GM15510 (cell line): ENCODE measurements around the gene NAALADL1.

ENCODE experiments used
- POLR2A ChIP-seq: IDR thresholded peaks from 3 replicates; pipeline ENCODE4 v1.6.1; 2011; ENCODE audit warnings: borderline replicate concordance; ENCODE audit not compliant: insufficient read length; ENCODE audit errors: extremely low read depth

NAALADL1 gene

DNA sequence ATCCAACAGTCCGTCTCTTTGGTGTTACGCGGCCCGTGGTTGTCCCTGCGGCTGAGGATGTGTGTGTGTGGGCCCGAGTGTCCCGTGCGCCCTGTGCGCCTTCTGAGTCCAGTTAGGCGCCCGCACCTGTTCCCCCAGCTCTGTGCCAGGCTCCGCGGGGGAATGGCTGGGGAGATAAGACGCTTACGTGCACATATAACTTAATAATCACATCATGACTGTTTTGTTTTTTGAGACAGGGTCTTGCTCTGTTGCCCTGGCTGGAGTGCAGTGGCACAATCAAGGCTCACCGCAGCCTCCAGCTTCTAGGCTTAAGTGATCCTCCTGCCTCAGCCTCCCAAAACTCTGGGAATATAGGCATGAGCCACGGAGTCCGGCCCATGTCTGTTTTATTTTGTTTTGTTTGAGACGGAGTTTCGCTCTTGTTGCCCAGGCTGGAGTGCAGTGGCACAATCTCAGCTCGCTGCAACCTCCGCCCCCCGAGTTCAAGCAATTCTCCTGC lies 43.6 kb downstream of the NAALADL1 start:
- TF ChIP-seq POLR2A: no peak

DNA sequence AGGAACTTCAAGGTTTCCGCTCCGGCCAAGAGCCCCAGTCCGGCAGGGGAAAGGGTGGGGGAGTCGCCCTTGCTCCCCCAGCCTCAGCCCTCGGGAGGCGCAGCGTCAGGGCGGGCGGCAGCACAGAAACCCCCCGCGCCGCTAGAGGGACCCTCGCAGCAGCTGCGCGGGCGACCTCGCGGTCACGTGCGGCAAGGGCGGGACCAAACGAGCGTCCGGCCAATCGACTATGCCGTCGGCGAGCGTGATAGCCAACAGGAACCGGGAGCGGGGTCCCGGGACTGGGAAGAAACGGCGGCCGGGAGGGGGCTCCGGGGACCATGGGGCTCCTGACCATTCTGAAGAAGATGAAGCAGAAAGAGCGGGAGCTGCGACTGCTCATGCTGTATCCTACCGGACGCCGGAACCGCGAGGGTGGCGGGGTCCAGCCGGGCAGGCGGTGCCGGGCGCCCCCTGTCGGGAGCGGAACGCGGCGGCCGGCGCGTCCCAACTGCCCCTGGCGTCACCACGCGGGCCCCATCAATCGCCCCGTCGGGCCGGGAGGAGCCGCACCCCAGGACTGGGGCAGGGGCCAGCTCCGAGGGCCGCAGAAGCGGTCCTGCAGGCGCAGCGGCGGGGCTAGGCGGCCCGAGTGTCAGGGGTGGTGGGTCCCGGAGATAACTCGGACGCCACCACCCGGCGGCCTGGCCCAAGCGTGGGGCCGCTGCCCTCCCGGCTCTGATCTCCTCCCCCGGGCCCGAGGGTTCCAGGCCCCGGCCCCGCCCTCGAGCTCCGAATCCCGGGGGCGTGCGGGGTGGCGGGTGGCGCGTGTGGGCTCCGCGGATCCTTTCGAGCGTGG lies 44.2 kb downstream of the NAALADL1 start, which contains the start of gene ARL2:
Gene ARL2 (plus strand): TSS at position 273 of the 838 bp plus-strand sequence. CDS start 48 bp downstream, at position 321.
- peak; percentile 57 for TF ChIP-seq POLR2A

DNA sequence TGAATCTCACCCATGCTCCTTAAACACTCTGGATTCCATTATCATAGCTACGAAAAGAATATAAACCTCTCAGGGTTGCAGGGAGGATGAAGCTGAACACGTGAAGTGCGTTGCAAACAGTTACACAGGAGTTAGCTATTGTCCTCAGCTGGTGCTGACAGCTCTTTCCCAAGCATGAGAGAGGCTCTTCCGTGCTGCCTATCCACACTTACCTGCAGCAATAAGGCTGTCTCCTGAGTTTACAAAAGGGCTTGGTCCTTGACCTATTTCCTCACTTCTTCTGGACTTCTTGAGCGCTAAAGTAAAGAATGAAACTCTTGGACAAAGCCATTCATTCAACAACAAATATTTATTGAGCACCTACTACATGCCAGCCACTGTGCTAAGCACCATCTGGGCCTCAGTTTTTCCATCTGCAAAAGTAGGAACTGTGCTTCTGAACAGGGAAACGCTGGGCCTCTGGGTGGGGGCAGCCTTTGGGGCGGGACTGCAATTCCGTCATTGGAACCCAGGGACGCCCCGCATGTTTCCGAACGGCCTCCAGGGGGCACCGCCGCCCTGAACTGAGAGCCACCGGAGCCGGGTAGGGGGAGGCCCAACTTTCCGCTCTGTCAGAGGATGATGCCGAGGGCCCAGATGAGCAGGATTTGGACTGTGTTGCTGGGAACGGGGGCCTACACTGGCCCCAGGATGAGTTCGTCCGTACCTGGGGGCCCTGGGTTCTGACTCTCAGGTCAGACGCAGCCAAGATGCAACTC lies 45.0 kb downstream of the NAALADL1 start:
- TF ChIP-seq POLR2A: peak; percentile 7

DNA sequence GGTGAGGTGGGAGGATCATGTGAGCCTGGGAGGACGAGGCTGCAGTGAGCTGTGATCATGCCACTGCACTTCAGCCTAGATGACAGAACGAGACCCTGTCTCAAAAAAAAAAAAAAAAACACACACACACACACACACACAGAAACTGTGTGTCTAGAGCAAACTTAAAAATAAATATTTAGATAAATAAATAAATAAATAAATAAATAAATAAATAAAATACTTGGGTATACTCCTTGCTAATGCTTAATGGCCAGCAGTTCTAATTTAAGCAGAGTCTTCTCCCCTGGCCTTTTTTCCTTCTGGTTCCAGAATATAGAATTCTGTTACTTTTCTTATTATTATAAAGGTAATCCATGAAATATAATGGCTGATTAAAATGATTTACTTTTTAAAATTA lies 49.5 kb downstream of the NAALADL1 start:
- TF ChIP-seq POLR2A: no peak

- TF ChIP-seq POLR2A: no peak
Measured at GRCh38 chr11:65008016-65008415, 50.3 kb downstream of the NAALADL1 start.

DNA sequence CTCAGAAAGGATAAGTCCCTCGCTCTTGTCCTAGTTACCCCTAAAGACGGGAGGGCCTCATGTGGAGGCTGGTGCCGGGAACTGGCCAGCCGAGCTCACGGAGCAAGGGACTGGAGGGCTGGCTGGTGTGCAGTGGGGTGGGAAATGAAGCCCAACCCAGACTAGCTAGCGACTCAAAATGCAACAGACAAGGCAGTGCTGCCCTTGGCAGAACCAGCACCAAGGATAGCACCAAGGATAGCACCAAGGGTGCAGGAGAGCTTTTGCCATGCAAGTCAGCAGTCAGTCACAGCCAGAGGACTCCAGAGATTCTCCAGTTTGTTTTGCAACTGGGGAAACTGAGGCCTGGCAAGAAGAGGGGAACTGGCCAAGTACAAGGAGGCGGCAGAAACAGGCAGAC lies 55.1 kb downstream of the NAALADL1 start:
- no peak for TF ChIP-seq POLR2A

DNA sequence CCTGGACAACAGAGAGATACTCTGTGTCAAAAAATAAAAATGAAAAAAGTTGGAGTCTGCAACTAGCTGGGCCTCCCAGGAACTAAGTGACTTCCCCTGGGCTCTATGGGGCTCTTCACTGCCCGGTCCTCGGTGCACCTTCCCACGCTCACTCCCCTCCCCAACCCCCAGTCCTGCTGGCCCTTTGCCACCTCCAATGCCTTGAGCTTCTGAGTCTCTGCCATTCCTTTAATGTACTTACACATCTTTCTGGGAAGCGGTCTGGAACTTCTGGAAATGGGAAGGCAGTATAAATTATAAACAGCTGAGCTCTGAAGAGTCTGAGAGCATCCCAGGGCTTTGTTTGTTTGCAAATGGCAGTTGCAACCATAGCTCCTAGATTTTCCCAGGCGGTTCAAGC lies 55.6 kb downstream of the NAALADL1 start:
- no peak for TF ChIP-seq POLR2A

DNA sequence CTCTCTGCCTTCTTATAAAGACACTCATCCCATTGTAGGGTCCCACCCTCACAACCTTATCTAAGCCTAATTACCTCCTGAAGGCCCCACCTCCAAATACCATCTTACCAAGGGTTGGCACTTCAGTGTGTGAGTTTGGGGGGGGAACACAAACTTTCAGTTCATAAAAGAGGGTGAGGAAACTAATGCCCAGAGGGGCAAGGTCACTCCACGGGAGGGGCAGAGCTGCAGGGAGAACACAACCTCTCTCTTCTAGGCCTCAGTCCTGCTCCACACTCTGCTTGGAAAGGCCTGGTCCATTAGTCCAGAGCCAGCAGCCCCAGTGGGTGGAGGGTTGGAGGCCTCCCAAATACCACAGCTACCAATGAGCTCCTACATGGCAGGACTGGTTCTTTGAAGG lies 58.9 kb downstream of the NAALADL1 start:
- no peak for TF ChIP-seq POLR2A

GRCh38 chr11:64998690-64999431 lies 59.5 kb downstream of the NAALADL1 start:
- no peak for TF ChIP-seq POLR2A

DNA sequence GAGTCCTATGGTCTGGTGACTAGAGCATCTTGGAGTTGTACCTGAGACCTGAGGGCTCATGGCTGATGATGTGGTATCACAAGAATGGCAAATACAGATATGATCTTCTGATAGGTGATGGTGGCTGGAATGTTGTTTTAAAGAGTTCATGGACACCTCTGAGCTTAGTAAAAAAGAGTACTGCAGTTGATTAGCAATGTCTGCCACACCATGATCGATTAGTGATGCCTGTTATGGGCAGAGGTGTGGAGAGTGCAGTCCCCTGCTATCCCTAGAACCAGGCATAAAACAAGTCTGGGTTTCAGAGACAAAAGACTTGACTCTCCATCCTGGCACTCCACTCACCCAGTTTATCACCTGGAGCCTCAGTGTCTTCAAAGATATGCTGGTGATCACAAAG lies 60.2 kb downstream of the NAALADL1 start:
- TF ChIP-seq POLR2A: no peak

DNA sequence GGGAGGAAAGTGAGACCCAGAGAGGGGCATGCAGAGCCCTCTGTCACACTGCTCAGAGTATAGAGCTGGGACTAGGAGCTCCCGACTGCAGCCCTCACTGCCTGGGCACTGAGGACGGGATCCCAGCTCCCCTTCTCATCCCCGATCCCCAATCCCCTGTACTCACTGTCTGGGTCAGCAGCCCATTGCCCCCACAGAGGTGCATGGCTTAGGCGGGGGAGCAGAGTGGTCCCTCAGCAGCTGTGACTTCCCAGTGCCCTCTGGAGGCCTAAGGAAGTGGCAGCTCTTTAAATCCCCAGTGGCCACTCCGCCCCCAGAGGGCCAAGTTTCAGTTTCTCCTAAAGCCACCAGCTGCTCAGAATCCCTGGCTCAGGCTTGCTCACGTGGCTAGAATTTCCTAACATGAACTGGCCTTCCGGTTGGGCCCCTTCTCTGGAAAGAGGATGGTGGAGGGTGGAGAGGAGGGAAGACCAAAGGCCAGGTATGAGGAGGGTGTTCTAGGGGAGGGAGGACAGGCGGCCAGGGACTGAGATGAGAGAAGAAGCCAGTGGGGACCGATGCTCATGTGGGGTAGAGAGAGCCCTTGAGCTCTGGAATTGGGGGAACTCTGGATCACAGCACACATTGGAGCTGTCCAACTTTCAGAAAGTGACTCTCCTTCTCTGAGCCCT lies 61.5 kb downstream of the NAALADL1 start, which contains the start of gene BATF2:
Gene BATF2 (minus strand): TSS at position 262 of the 671 bp plus-strand sequence. CDS start 57 bp downstream, at position 205.
- TF ChIP-seq POLR2A: no peak

DNA sequence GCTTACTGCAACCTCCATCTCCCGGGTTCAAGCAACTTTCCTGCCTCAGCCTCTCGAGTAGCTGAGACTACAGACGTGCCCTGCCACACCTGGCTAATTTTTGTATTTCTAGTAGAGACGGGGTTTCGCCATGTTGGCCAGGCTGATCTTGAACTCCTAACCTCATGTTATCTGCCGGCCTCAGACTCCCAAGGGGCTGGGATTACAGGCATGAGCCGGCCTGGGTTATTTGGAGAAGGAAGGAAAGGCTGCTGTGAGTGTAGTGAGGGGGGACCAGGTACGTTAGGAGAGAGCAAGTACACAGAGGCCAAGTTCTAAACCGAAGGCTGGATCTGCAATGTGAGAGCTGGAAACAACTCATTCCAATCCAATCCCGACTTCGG lies 62.0 kb downstream of the NAALADL1 start:
- no peak for TF ChIP-seq POLR2A
